Activated T-helper 17 cell treated with anti-CD3 and anti-CD28 coated beads, Interleukin-2, amount 50 U/mL, for 72 hours (primary cell): Measurements from ENCODE around the gene VAMP2. TPM values are rescaled to one million over a fixed set of nuclear protein-coding genes. Genes with fewer than 3 reads are reported as not detected.

Experiments
- ATAC-seq: fragments of 150-1000 bp; cut with Tn5 transposase; replicated peaks from 2 replicates; pipeline ENCODE4 v1.10.0; 2021; ENCODE audit warnings: mild to moderate bottlenecking, moderate library complexity
- H3K27ac Mint-ChIP-seq: one replicate; pipeline ENCODE4 v1.8.0; 2022; ENCODE audit warnings: mixed read lengths
- H3K27me3 Mint-ChIP-seq: one replicate; pipeline ENCODE4 v1.8.0; 2022; ENCODE audit warnings: mixed read lengths
- H3K36me3 Mint-ChIP-seq: one replicate; pipeline ENCODE4 v1.8.0; 2022; ENCODE audit warnings: low read depth, mild to moderate bottlenecking, mixed read lengths
- H3K4me1 Mint-ChIP-seq: one replicate; pipeline ENCODE4 v1.8.0; 2022; ENCODE audit warnings: mixed read lengths
- H3K4me3 Mint-ChIP-seq: one replicate; pipeline ENCODE4 v1.8.0; 2022; ENCODE audit warnings: mild to moderate bottlenecking, mixed read lengths
- H3K9me3 Mint-ChIP-seq: one replicate; pipeline ENCODE4 v1.8.0; 2022; ENCODE audit warnings: mixed read lengths
- total RNA-seq, 2 donors: library from RNA; stranded (reverse); gene quantifications; one replicate each; pipeline ENCODE4 v1.2.3, GENCODE V29; 2022

VAMP2 gene
- total RNA-seq, result 10 to 100 TPM; 41.7 to 66.2 TPM

- Mint-ChIP-seq H3K4me3 (peak within 1 kb of the TSS; percentile 94), H3K36me3 (peaks cover 51% of the 10 kb centered on the region), H3K9me3 (no peaks in the 10 kb centered on the region), H3K27me3 (no peaks in the 10 kb centered on the region), H3K4me1 (peaks cover 31% of the 10 kb centered on the region), H3K27ac (peak within 1 kb of the TSS; percentile 90)
- ATAC-seq, result peak; percentile 59
These were observed at the start of gene VAMP2 for GRCh38 chr17:8162233-8162996. Gene VAMP2, minus strand, starts transcription at chr17:8162948. Its CDS starts 69 bp downstream, at chr17:8162879.

DNA sequence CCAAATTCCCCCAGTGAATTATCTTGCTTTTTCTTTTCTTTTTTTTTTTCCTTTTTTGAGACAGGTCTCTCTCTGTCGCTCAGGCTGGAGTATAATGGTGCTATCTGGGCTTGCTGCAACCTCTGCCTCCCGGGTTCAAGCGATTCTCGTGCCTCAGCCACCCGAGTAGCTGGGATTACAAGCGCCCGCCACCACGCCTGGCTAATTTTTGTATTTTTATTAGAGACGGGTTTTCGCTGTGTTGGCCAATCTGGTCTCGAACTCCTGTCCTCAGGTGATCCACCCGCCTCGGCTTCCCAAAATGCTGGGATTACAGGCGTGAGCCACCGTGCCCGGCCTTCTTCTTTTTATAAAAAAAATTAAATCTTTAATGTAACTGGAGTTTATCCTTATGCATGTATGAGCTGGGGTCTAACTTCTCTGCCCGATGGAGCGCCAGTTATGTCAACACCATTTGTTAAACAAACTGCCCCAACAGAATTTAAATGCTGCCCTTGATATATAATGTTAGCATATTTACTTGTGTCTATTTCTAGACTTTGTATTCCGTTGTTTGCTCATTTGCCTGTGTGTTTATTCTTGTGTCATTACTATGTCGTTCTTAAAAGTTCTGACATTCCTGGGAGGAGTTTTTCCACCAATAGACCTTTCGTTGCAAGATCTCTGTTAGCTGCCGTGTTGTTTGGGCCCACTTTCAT lies 48.2 kb upstream of the VAMP2 start:
- H3K27ac Mint-ChIP-seq, result peak overlapping the region; percentile 92
- peak overlapping the region; percentile 96 for H3K4me3 Mint-ChIP-seq
- H3K9me3 Mint-ChIP-seq, result no peaks in the 10 kb centered on the region
- no peaks in the 10 kb centered on the region for H3K27me3 Mint-ChIP-seq
- peaks cover 41% of the 10 kb centered on the region for H3K36me3 Mint-ChIP-seq
- peak; percentile 36 for ATAC-seq
- H3K4me1 Mint-ChIP-seq, result peaks cover 11% of the 10 kb centered on the region

DNA sequence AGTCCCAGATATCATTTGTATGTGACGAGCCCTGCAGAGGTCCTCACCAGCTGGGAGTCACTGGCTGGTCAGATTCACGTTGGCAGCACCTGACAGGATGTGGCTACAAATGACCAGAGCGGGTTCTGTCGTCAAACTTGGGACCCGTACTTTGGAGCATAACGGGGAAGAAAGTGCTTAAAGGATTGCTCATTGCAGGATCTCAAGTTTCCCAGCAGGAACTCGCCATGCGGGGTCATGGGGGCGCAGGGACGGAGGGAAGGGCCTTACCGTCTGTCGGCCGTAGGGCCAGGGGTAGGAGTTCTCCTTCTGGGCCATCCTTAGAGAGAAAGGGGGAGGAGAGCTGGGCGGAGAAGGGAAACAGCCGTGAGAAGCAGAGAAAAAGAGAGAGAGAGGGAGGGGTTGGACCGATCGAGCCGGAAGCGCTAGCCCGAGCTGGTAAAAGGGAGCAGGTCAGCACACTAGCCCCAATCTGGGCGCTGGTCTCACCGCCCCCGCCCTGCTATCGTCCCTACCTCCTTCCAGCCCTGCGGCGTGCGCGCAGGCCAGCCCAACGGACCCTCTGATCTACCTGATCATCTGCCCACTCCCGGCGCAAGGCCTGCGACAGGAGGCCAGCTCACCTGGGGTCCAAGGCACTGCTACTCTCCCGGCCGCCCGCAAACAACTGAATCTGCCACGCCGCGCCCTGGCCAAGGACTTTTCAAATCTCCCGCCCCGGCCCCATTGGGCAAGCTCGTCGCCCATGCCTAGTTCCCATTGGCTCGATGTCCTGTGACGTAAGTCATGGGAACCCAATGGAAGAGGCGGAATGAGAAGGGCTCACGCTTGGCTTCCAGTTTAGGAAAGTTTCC lies 47.4 kb upstream of the VAMP2 start, which contains the start of gene AURKB:
Gene AURKB, minus strand, starts transcription at position 669 of the 854 bp plus-strand sequence. Its CDS starts 351 bp downstream, at position 318.
- Mint-ChIP-seq H3K27me3 (no peaks in the 10 kb centered on the region), H3K4me3 (peak within 1 kb of the TSS; percentile 96), H3K27ac (peak within 1 kb of the TSS; percentile 92), H3K4me1 (peaks cover 11% of the 10 kb centered on the region), H3K36me3 (peaks cover 49% of the 10 kb centered on the region), H3K9me3 (no peaks in the 10 kb centered on the region)
- peak; percentile 99 for ATAC-seq

- H3K4me1 Mint-ChIP-seq, result peaks cover 10% of the 10 kb centered on the region
- ATAC-seq, result no peak
- H3K36me3 Mint-ChIP-seq, result peaks cover 62% of the 10 kb centered on the region
- H3K27ac Mint-ChIP-seq, result no peak overlapping the region
- H3K4me3 Mint-ChIP-seq, result no peak overlapping the region
- H3K9me3 Mint-ChIP-seq, result no peaks in the 10 kb centered on the region
- H3K27me3 Mint-ChIP-seq, result no peaks in the 10 kb centered on the region
These were observed 43.8 kb upstream of the VAMP2 start for GRCh38 chr17:8206536-8206935.

DNA sequence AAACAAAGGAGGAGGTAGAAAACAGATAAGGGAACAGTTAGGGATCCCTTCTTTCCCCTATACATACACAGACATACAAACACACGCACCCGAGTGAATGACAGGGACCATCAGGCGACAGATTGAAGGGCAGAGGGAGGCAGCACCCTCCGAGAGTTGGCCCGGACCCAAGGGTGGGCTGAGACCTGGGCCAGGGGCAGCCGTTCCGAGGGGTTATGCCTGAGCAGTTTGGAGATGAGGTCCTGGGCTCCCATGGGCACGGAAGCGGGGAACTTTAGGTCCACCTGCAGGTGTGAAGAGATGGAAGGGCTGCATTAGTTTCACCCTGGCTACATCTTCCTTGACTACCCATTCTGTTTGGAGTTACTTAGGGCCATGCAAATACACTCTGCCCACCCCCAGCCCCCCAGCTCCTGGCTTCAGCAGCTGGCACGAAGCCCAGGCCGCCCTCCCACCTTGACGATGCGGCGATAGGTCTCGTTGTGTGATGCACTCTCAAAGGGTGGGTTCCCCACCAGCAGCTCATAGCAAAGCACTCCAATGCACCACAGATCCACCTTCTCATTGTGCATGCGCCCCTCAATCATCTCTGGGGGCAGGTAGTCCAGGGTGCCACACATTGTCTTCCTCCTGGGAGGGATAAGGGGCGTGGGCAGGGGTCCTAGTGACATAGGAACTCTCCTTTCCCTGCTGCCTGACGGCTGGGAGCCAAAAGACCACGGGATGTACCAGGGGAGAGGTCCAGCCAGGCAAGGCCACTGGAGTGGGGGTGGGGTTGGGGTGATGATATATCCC lies 42.2 kb upstream of the VAMP2 start:
- Mint-ChIP-seq H3K36me3 (peaks cover 54% of the 10 kb centered on the region), H3K9me3 (no peaks in the 10 kb centered on the region), H3K4me3 (no peak overlapping the region), H3K4me1 (peaks cover under 1% of the 10 kb centered on the region), H3K27me3 (no peaks in the 10 kb centered on the region), H3K27ac (no peak overlapping the region)
- ATAC-seq, result no peak

- Mint-ChIP-seq H3K36me3 (no peaks in the 10 kb centered on the region), H3K4me1 (peaks cover 10% of the 10 kb centered on the region), H3K27me3 (no peaks in the 10 kb centered on the region), H3K27ac (no peak overlapping the region), H3K4me3 (no peak overlapping the region), H3K9me3 (no peaks in the 10 kb centered on the region)
- peak; percentile 63 for ATAC-seq
These were observed 29.5 kb upstream of the VAMP2 start for GRCh38 chr17:8192070-8192815.

DNA sequence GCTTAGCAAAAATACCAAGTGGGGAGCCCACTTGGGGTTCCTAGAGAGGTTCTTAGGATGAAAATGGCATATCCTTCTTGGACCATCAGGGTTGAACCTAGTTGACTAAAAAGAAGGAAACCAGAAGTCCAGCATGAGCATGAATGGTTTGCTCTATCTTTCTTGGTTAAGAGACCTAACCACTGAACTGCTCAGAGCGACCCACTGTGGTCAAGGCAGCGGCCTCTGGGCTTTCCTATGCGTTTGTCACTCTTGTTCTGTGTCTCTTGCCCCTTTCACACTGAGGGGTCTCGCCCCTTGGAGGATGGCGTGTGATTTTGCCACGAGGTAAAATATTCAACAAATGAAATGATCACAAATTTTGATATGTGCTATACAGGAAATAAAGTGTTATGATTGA lies 27.8 kb upstream of the VAMP2 start:
- no peak for ATAC-seq
- H3K27ac Mint-ChIP-seq, result peak overlapping the region; percentile 77
- no peaks in the 10 kb centered on the region for H3K9me3 Mint-ChIP-seq

GRCh38 chr17:8189711-8190477 lies 27.1 kb upstream of the VAMP2 start, which contains the start of gene BORCS6:
Gene BORCS6, minus strand, starts transcription at chr17:8190180. Its CDS starts 40 bp downstream, at chr17:8190140.
- peak within 1 kb of the TSS; percentile 77 for H3K27ac Mint-ChIP-seq
- peak; percentile 70 for ATAC-seq

More for the DNA sequence above, 27.8 kb upstream of the VAMP2 start:
- H3K36me3 Mint-ChIP-seq, result no peaks in the 10 kb centered on the region
- H3K27me3 Mint-ChIP-seq, result no peaks in the 10 kb centered on the region
- no peak overlapping the region for H3K4me3 Mint-ChIP-seq
- peaks cover 5% of the 10 kb centered on the region for H3K4me1 Mint-ChIP-seq

GRCh38 chr17:8189041-8189710 lies 26.4 kb upstream of the VAMP2 start:
- Mint-ChIP-seq H3K9me3 (no peaks in the 10 kb centered on the region), H3K27ac (no peak overlapping the region), H3K4me1 (peaks cover 5% of the 10 kb centered on the region), H3K36me3 (no peaks in the 10 kb centered on the region), H3K27me3 (no peaks in the 10 kb centered on the region), H3K4me3 (no peak overlapping the region)
- no peak for ATAC-seq

More at GRCh38 chr17:8189711-8190477, 27.1 kb upstream of the VAMP2 start, which contains the start of gene BORCS6:
- H3K27me3 Mint-ChIP-seq, result no peaks in the 10 kb centered on the region
- H3K4me3 Mint-ChIP-seq, result no peak within 1 kb of the TSS
- H3K4me1 Mint-ChIP-seq, result peaks cover 5% of the 10 kb centered on the region
- no peaks in the 10 kb centered on the region for H3K9me3 Mint-ChIP-seq
- no peaks in the 10 kb centered on the region for H3K36me3 Mint-ChIP-seq

- no peak for ATAC-seq
- no peak overlapping the region for H3K27ac Mint-ChIP-seq
- H3K4me3 Mint-ChIP-seq, result no peak overlapping the region
- H3K4me1 Mint-ChIP-seq, result peaks cover 5% of the 10 kb centered on the region
- H3K36me3 Mint-ChIP-seq, result no peaks in the 10 kb centered on the region
- no peaks in the 10 kb centered on the region for H3K9me3 Mint-ChIP-seq
- H3K27me3 Mint-ChIP-seq, result no peaks in the 10 kb centered on the region
These were observed 25.6 kb upstream of the VAMP2 start for GRCh38 chr17:8188263-8188839.

GRCh38 chr17:8187517-8188262 lies 24.9 kb upstream of the VAMP2 start:
- ATAC-seq, result peak; percentile 42
- H3K27me3 Mint-ChIP-seq, result no peaks in the 10 kb centered on the region
- no peaks in the 10 kb centered on the region for H3K9me3 Mint-ChIP-seq
- H3K4me3 Mint-ChIP-seq, result no peak overlapping the region
- H3K36me3 Mint-ChIP-seq, result no peaks in the 10 kb centered on the region
- H3K27ac Mint-ChIP-seq, result no peak overlapping the region
- peaks cover 5% of the 10 kb centered on the region for H3K4me1 Mint-ChIP-seq
